SK-N-MC (cell line): Measurements from ENCODE around the gene CACNA1B.

ENCODE experiments used
- EZH2 ChIP-seq: fragments of 200-600 bp; sonication (generic); IDR thresholded peaks from one replicate; pipeline ENCODE4 v1.6.1; 2017; ENCODE audit warnings: antibody characterized with exemption
- POLR2AphosphoS5 ChIP-seq: IDR thresholded peaks from 2 replicates; pipeline ENCODE4 v1.6.1; 2012; ENCODE audit warnings: mild to moderate bottlenecking, low read depth, low read length, borderline replicate concordance

GRCh38 chr9:137965177-137965795 is 87.7 kb downstream of the CACNA1B start:
- no peak for TF ChIP-seq POLR2AphosphoS5
- no peak for TF ChIP-seq EZH2
